Bronchial epithelial cell (primary cell): ENCODE measurements around the gene EIF4G3. TPM values are rescaled to one million over a fixed set of nuclear protein-coding genes. Genes with fewer than 3 reads are reported as not detected.

Source experiments
- DNase-seq: peaks from one replicate; pipeline ENCODE4 v3.0.0-alpha.2; 2010; ENCODE audit warnings: low read depth
- FAIRE-seq: peaks from 2 replicates; lab custom pipeline; 2011; peaks lifted over from hg19 to GRCh38; lab: Jason Lieb, UNC
- H3K27me3 ChIP-seq: 2 replicates; pipeline ENCODE4 v1.5.1; 2011; ENCODE audit warnings: low read length; ENCODE audit not compliant: control insufficient read depth, insufficient read depth
- H3K36me3 ChIP-seq: 2 replicates; pipeline ENCODE4 v1.5.1; 2011; ENCODE audit warnings: low read length; ENCODE audit not compliant: control insufficient read depth, insufficient read depth
- H3K4me3 ChIP-seq: 2 replicates; pipeline ENCODE4 v1.5.1; 2011; ENCODE audit warnings: mild to moderate bottlenecking, low read depth, low read length, control low read depth
- total RNA-seq: library from RNA; depleted of rRNA; stranded (reverse); fragments of >200 nt; gene quantifications from 2 replicates; pipeline ENCODE4 v1.2.1, GENCODE V29; 2014
- TF ChIP-seq, protein P1 (sequence below): IDR thresholded peaks from 2 replicates; pipeline ENCODE4 v1.5.1; 2011; ENCODE audit warnings: mild to moderate bottlenecking, moderate library complexity, low read length, control low read depth, inconsistent platforms; ENCODE audit not compliant: insufficient read depth, severe bottlenecking

Gene EIF4G3
- total RNA-seq, 1 donor from 2014 or later: 20.5 TPM

DNA sequence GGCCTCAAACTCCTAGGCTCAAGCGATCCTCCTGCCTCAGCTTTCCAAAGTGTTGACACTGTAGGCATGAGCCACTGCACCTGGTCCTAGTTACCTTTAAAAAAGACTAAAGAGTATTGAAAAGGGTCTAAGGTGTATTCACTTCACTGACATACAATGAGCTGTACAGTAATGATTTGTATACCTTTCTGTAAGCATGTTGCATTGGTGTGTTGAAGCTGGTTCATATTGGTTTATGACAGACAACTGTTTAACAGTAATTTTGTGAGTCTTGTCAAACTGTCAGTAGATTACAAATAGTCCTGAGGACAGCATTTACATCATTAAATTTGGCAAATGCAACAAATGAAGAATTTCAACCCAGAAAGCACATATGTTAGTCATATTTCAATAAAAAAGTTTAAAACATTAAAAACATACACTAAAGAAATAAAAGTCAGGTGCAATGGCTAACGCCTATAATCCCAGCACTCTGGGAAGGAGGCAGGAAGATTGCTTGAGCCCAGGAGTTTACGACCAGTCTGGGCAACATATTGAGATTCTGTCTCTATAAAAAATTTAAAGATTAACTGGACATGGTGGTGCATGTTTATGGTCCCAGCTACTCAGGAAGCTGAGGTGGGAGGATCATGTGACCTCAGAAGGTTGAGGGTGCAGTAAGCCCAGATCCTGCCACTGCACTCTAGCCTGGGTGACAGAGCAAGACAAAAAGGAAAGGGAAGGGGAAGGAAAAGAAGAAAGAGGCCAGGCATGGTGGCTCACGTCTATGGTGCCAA lies 301.3 kb downstream of the EIF4G3 start:
- no peak for FAIRE-seq
- TF ChIP-seq, protein P1, sequence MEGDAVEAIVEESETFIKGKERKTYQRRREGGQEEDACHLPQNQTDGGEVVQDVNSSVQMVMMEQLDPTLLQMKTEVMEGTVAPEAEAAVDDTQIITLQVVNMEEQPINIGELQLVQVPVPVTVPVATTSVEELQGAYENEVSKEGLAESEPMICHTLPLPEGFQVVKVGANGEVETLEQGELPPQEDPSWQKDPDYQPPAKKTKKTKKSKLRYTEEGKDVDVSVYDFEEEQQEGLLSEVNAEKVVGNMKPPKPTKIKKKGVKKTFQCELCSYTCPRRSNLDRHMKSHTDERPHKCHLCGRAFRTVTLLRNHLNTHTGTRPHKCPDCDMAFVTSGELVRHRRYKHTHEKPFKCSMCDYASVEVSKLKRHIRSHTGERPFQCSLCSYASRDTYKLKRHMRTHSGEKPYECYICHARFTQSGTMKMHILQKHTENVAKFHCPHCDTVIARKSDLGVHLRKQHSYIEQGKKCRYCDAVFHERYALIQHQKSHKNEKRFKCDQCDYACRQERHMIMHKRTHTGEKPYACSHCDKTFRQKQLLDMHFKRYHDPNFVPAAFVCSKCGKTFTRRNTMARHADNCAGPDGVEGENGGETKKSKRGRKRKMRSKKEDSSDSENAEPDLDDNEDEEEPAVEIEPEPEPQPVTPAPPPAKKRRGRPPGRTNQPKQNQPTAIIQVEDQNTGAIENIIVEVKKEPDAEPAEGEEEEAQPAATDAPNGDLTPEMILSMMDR: no peak

GRCh38 chr1:20873311-20873710 lies 303.4 kb downstream of the EIF4G3 start:
- TF ChIP-seq, protein P1: no peak
- no peak overlapping the region for H3K4me3 ChIP-seq
- H3K27me3 ChIP-seq: no peaks in the 10 kb centered on the region
- FAIRE-seq (no peak), DNase-seq (no peak)
- no peaks in the 10 kb centered on the region for H3K36me3 ChIP-seq

More for the DNA sequence above, 301.3 kb downstream of the EIF4G3 start:
- no peak overlapping the region for H3K4me3 ChIP-seq
- no peak for DNase-seq
- H3K36me3 ChIP-seq: peaks cover 6% of the 10 kb centered on the region
- H3K27me3 ChIP-seq: no peaks in the 10 kb centered on the region

- DNase-seq (no peak), FAIRE-seq (no peak)
- no peaks in the 10 kb centered on the region for H3K36me3 ChIP-seq
- H3K27me3 ChIP-seq: no peaks in the 10 kb centered on the region
- no peak overlapping the region for H3K4me3 ChIP-seq
- TF ChIP-seq, protein P1: no peak
These were observed 305.3 kb downstream of the EIF4G3 start for GRCh38 chr1:20871419-20871818.

GRCh38 chr1:20870718-20871117 lies 306.0 kb downstream of the EIF4G3 start:
- DNase-seq (no peak), FAIRE-seq (no peak)
- TF ChIP-seq, protein P1: no peak
- Histone ChIP-seq H3K27me3 (no peaks in the 10 kb centered on the region), H3K4me3 (no peak overlapping the region), H3K36me3 (no peaks in the 10 kb centered on the region)

DNA sequence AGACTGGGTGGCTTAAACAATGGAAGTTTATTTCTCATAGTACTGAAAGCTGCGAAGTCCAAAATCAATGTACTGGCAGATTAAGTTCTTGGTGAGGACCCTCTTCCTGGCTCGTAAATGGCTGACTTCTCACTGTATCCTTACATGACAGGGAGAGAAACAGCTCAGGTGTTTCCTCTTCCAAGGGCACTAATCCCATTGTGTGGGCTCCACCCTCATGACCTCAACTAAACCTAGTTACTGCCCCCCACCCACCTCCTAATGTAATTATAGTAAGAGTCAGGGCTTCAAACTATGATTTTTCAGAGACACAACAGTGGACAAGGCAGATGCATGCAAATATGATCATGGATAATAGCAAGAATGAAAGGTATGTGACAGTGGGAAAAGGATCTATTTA lies 308.4 kb downstream of the EIF4G3 start:
- Histone ChIP-seq H3K27me3 (no peaks in the 10 kb centered on the region), H3K4me3 (no peak overlapping the region), H3K36me3 (peaks cover 5% of the 10 kb centered on the region)
- DNase-seq: no peak
- no peak for FAIRE-seq
- TF ChIP-seq, protein P1: no peak
